GM20000 (cell line): Measurements from ENCODE around the gene PHF19.
A peak's percentile ranks its signal among the peaks of the same experiment; 100 is the strongest.

ENCODE experiments used
- DNase-seq: peaks from one replicate; pipeline ENCODE4 v3.0.0; 2012; ENCODE audit warnings: low spot score
- TF ChIP-seq, protein P1 (sequence below): IDR thresholded peaks from 2 replicates; pipeline ENCODE4 v1.5.1; 2012; ENCODE audit warnings: mild to moderate bottlenecking, control low read depth; ENCODE audit errors: extremely low read depth, missing control alignments

Gene PHF19

DNA sequence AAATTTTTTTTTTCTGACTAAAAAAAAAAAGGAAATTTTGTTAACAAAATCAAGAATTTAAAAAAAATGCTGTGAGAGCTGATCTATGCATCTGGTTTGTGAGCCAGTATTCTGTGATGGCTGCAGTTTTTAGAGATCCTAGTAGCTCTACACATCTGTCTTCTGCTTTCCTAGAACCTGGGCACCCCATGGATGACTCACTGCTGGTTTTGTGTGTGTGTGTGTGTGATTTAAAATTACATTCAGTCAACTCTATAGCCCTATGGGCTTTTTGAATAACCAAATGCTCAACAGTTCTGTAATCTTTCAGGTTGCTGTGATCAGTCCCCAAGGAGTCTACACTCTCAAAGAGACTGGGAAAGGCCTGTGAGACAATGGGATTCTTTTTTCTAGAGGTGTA lies 31.7 kb downstream of the PHF19 start:
- TF ChIP-seq, protein P1, sequence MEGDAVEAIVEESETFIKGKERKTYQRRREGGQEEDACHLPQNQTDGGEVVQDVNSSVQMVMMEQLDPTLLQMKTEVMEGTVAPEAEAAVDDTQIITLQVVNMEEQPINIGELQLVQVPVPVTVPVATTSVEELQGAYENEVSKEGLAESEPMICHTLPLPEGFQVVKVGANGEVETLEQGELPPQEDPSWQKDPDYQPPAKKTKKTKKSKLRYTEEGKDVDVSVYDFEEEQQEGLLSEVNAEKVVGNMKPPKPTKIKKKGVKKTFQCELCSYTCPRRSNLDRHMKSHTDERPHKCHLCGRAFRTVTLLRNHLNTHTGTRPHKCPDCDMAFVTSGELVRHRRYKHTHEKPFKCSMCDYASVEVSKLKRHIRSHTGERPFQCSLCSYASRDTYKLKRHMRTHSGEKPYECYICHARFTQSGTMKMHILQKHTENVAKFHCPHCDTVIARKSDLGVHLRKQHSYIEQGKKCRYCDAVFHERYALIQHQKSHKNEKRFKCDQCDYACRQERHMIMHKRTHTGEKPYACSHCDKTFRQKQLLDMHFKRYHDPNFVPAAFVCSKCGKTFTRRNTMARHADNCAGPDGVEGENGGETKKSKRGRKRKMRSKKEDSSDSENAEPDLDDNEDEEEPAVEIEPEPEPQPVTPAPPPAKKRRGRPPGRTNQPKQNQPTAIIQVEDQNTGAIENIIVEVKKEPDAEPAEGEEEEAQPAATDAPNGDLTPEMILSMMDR, result no peak
- DNase-seq, result no peak

DNA sequence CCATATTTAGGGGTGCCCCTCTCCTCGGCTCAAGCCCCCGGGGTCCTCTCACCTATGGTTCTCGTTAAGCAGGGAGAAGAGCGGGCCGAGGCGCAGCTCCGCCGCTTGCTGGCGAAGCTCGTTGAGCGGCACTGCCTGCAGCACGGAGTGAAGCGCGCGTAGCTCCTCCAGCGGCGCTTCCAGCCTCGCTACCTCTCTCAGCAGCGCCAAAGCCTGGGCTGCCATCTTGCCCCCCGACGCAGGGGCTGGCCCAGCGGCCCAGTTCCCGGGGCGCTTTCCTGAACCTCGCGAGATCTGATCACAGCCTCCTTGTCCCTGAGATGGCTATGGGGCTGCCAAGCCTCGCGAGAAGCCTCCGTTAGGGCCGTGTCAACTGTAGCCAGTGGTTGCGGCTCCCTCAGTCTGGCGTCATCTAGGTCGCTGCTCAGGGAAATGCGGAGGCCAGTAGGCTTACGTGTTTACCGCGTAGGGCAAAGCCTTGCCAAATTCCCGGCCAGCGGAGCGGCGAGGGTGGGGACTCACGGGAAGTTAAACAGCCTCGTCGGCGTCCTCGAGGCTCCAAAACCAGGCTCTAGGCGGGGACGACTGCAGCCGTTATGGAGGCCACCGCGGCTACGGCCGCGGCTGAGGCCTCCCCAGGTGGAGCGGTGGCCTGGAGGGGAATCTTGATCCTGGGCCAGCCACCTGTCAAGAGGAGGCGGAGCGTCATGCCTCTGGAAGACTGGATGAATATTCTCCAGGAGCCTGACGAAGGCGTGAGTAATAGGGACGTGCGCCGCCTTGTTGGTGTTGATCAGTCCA lies 34.1 kb downstream of the PHF19 start, which contains the start of gene PSMD5:
Gene PSMD5 (minus strand): TSS at position 238 of the 801 bp plus-strand sequence. CDS start 13 bp downstream, at position 225.
- TF ChIP-seq, protein P1, result no peak
- DNase-seq, result peak; percentile 95

DNA sequence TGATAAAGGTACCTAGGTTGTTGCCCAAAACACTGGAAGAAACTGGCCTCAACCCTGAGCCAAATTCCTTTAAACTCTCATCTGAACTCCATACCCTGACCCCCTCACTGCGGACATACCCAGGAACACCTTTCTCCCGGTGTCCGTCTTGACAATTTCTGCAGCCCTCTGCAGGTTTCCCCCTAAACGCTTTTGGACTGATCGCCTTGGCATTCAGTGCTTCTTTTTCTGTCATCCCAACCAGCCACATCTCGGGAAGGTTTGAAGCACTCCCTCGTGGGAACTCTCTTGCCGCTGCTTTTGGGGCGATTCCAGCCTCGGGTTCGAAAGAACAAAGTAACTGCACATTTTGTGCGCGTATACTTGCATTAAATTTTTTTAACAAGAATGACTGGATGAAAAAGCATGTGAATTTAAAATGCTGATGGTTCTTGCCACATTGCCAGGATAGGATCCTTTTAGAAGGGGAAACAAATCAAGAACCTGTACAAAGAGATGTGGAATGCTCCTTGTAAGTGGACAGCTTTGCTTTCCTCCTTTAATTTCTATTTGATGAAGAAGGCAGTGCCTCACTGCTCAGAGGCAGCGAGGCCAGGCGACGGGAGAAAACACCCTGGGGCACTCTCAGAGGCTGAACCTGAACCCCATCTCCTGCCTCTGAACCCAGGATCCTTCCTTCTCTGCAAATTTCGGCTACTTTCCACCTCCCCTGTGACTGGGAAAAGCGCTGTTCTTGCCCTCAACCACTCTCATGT lies 34.9 kb downstream of the PHF19 start:
- peak; percentile 24 for DNase-seq
- TF ChIP-seq, protein P1, result no peak

DNA sequence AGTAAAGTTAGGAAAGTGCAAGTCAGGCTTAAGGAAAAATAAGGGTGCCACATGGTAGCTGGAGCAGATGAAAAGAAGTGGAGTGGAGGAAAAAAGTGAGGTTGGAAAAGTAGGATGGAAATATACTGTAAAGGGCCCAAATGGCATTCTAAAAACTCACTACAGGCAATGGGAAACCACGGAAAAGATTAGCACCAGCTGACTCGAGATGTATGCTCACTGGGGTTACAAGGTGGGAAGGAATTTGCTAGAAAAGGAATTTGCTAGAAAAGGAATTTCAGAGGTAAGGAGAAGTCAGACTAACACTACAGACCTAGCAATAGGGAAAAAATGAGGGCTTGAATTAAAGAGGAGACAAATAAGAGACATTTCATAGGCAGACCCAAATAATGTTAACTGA lies 37.8 kb downstream of the PHF19 start:
- DNase-seq, result no peak
- TF ChIP-seq, protein P1, result no peak

DNA sequence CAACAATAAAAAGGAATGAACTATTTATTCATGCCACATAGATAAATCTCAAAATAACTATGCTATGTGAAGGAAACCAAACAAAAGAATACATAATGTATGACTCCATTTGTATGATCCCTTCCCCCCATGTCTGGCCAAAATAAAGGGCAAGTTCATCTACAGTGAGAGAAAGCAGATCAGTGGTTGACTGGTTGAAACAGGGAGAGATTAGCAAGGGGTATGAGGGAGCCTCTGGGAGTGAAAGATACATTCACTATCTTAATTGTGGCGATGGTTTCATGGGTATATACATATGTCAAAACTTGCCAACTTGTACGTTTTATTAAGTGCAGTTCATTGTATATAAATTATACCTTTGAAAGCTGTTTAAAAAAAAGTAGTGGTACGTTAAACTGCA lies 39.1 kb downstream of the PHF19 start:
- TF ChIP-seq, protein P1, result no peak

DNA sequence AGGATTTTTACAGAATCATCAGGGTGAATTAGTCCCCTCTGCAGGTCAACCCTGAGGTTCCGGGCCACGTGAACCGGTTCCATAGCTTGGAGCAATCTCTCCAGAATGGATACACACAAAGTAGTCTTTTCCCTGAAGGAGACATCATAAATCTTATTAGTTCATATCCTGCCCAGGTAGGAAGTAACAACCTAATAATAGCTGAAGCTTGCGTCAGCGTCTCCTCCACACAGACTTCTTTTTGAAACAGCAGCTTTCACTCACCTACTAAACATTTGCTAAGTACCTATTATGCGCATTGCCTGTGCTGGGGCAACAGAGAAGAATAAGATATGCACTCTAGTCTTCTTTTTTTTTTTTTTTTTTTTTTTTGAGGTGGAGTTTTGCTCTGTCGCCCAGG lies 43.7 kb downstream of the PHF19 start:
- DNase-seq, result no peak
- TF ChIP-seq, protein P1, result no peak

More for the DNA sequence above, 39.1 kb downstream of the PHF19 start:
- no peak for DNase-seq

DNA sequence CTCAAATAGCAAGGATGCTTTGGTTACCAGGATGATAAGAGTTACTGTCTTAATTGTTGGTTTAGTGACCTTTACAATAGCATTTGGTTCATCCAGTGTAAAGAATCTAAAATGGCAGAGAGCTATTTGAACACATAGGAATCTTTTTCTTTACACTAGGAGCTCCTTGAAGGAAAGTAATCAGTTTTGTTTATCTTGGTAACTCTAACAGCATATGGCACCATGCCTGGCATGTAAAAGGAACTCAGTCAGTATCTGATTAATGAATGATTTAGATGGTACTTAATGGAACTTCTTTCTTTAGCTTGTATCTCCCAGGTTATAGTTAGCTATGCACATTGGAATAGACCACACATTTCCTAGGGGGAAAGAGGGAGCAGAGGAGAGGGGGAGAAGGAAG lies 44.2 kb downstream of the PHF19 start:
- TF ChIP-seq, protein P1, result no peak
- no peak for DNase-seq
